K562 (cell line): ENCODE measurements around the gene ITPKA.

Experiments
- CEBPB ChIP-seq: fragments of 450-650 bp; IDR thresholded peaks from 2 replicates; pipeline ENCODE4 v1.6.1; 2016; ENCODE audit warnings: missing genetic modification characterization, missing compliant biosample characterization
- CEBPZ ChIP-seq: fragments of 150-350 bp; IDR thresholded peaks from 2 replicates; pipeline ENCODE4 v1.6.1; 2014; ENCODE audit warnings: low read depth, mild to moderate bottlenecking, low read length, borderline replicate concordance
- EGR1 ChIP-seq: fragments of 450-650 bp; conservative IDR thresholded peaks from 2 replicates; pipeline ENCODE4 v1.6.1; 2017; ENCODE audit warnings: mild to moderate bottlenecking
- EP300 ChIP-seq: IDR thresholded peaks from 2 replicates; pipeline ENCODE4 v1.6.1; 2012; ENCODE audit warnings: low read length, improper control_type of control experiment
- HSF4 ChIP-seq: fragments of 250-450 bp; sonication (Bioruptor Pico); IDR thresholded peaks from 2 replicates; pipeline ENCODE4 v2.1.2; 2022; ENCODE audit warnings: mild to moderate bottlenecking, moderate library complexity, borderline replicate concordance
- LEF1 ChIP-seq: fragments of 450-650 bp; IDR thresholded peaks from 2 replicates; pipeline ENCODE4 v1.6.1; 2016; ENCODE audit warnings: mild to moderate bottlenecking
- NFE2 ChIP-seq: IDR thresholded peaks from 2 replicates; pipeline ENCODE4 v1.6.1; 2014; ENCODE audit warnings: antibody characterized with exemption, low read depth
- PATZ1 ChIP-seq: fragments of 250-450 bp; sonication (Bioruptor Pico); IDR thresholded peaks from 2 replicates; pipeline ENCODE4 v1.5.0; 2020; ENCODE audit warnings: mild to moderate bottlenecking, borderline replicate concordance
- UBTF ChIP-seq, 2 experiments: IDR thresholded peaks; 2 replicates each; pipeline ENCODE4 v1.6.1; 2012; ENCODE audit warnings: improper control_type of control experiment in 2 of 2, low read depth in 2 of 2, low read length in 2 of 2, borderline replicate concordance in 1 of 2
- XRCC3 ChIP-seq: fragments of 450-650 bp; IDR thresholded peaks from 2 replicates; pipeline ENCODE4 v1.6.1; 2017; ENCODE audit warnings: mild to moderate bottlenecking, moderate library complexity
- ZNF274 ChIP-seq: IDR thresholded peaks from 2 replicates; pipeline ENCODE4 v1.6.1; 2011; ENCODE audit warnings: low read depth, mild to moderate bottlenecking, low read length, moderate library complexity, borderline replicate concordance
- ZNF316 ChIP-seq: fragments of 450-650 bp; IDR thresholded peaks from 2 replicates; pipeline ENCODE4 v1.6.1; 2016
- TF ChIP-seq, protein P1 (sequence below), 3 experiments: IDR thresholded peaks in 2 of 3; conservative IDR thresholded peaks in 1 of 3; 2 replicates each; pipeline ENCODE4 v1.5.1; 2011 to 2012; ENCODE audit warnings: low read length in 3 of 3, mild to moderate bottlenecking in 3 of 3, control low read depth in 2 of 3, improper control_type of control experiment in 1 of 3, inconsistent platforms in 1 of 3, low read depth in 1 of 3, mixed read lengths in 1 of 3, moderate library complexity in 1 of 3; ENCODE audit not compliant: insufficient read depth in 2 of 3
- TF ChIP-seq, protein P2 (sequence below): fragments of 450-650 bp; IDR thresholded peaks from 2 replicates; pipeline ENCODE4 v1.6.1; 2018; ENCODE audit not compliant: partially characterized antibody

GRCh38 chr15:41493902-41494189 is 172 bp downstream of the ITPKA start:
- TF ChIP-seq, protein P1, sequence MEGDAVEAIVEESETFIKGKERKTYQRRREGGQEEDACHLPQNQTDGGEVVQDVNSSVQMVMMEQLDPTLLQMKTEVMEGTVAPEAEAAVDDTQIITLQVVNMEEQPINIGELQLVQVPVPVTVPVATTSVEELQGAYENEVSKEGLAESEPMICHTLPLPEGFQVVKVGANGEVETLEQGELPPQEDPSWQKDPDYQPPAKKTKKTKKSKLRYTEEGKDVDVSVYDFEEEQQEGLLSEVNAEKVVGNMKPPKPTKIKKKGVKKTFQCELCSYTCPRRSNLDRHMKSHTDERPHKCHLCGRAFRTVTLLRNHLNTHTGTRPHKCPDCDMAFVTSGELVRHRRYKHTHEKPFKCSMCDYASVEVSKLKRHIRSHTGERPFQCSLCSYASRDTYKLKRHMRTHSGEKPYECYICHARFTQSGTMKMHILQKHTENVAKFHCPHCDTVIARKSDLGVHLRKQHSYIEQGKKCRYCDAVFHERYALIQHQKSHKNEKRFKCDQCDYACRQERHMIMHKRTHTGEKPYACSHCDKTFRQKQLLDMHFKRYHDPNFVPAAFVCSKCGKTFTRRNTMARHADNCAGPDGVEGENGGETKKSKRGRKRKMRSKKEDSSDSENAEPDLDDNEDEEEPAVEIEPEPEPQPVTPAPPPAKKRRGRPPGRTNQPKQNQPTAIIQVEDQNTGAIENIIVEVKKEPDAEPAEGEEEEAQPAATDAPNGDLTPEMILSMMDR (IDR thresholded peaks at IDR 0.05 in 2 of 3, conservative IDR thresholded peaks at IDR 0.05 in 1 of 3; ENCODE audit: insufficient read depth in 2 of 3, low read depth in 1 of 3, low read length in 3 of 3) = no peak
- TF ChIP-seq XRCC3 = no peak
- no peak for TF ChIP-seq LEF1
- no peak for TF ChIP-seq NFE2
- TF ChIP-seq ZNF274 = no peak
- TF ChIP-seq PATZ1 (CRISPR knock-in tag) = no peak
- no peak for TF ChIP-seq UBTF (IDR thresholded peaks at IDR 0.05; ENCODE audit: borderline replicate concordance in 1 of 2, low read depth in 2 of 2, low read length in 2 of 2)
- TF ChIP-seq EGR1 = no peak
- no peak for TF ChIP-seq CEBPZ
- TF ChIP-seq CEBPB (tag) = no peak
- no peak for TF ChIP-seq HSF4 (CRISPR knock-in tag)
- TF ChIP-seq EP300 = no peak
- no peak for TF ChIP-seq ZNF316
- TF ChIP-seq, protein P2, sequence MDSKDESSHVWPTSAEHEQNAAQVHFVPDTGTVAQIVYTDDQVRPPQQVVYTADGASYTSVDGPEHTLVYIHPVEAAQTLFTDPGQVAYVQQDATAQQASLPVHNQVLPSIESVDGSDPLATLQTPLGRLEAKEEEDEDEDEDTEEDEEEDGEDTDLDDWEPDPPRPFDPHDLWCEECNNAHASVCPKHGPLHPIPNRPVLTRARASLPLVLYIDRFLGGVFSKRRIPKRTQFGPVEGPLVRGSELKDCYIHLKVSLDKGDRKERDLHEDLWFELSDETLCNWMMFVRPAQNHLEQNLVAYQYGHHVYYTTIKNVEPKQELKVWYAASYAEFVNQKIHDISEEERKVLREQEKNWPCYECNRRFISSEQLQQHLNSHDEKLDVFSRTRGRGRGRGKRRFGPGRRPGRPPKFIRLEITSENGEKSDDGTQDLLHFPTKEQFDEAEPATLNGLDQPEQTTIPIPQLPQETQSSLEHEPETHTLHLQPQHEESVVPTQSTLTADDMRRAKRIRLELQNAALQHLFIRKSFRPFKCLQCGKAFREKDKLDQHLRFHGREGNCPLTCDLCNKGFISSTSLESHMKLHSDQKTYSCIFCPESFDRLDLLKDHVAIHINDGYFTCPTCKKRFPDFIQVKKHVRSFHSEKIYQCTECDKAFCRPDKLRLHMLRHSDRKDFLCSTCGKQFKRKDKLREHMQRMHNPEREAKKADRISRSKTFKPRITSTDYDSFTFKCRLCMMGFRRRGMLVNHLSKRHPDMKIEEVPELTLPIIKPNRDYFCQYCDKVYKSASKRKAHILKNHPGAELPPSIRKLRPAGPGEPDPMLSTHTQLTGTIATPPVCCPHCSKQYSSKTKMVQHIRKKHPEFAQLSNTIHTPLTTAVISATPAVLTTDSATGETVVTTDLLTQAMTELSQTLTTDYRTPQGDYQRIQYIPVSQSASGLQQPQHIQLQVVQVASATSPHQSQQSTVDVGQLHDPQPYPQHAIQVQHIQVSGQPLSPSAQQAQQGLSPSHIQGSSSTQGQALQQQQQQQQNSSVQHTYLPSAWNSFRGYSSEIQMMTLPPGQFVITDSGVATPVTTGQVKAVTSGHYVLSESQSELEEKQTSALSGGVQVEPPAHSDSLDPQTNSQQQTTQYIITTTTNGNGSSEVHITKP = no peak
